HG03135 (cell line): ENCODE data around the gene GKAP1.
"Not testable (repeated sequence)": the region's sequence is repeated elsewhere in the genome, so short reads cannot be mapped to it uniquely, and the experiment has no call there.

ENCODE experiments used
- ATAC-seq: cut with Tn5 transposase; IDR thresholded peaks from one replicate; pipeline ENCODE4 v1.9.1; 2021; ENCODE audit warnings: mild to moderate bottlenecking, moderate library complexity; ENCODE audit not compliant: unreplicated experiment

GKAP1 gene

DNA sequence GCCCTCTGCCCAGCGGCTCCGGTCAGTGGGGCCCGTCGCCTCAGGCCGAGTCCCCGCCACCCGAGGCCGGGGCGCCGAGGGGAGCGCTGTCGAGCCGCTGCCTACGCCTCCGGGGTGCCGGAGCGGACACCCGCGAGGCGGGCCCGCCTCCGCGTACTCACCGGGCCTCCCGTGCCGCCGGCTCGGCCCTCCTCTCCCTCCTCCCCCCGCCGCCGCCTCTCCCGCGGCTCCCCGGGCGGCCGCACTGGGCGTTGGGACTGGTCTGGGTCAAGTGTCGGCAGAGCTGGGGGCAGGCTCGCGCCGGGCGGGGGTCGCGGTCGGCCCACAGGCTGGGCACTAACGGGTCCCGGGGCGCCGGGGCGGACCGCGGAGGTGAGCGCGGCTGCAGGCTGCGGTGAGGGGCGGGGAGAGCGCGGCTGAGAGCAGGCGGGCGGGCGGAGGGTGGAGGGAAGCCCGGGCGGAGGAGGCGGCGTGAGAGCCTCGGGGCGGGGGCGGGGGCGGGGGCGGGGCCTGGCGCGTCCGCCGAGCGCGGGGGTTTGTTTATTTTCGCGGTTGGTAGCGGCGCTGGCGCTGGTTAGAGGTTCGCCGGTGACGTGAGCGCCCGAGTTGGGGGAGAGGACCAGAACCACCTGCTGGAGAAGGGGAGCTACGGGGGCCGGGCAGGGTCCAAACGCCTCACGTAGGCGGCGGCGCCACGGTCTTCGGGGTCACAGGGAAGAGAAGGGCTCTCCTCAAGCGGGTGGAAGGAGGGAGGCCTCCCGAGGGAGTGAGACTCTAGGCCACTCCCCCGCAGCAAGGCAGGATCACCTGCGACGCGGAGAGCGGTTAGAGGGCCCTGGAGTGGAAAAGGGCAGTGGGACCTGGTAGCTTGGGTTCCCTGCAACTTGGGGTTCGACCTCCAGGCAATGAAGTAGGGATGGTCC lies at the start of gene GKAP1:
Gene GKAP1 (minus strand): TSS at position 414 of the 923 bp plus-strand sequence. CDS start 11,252 bp downstream, outside the sequence.
- peak; percentile 80 for ATAC-seq

DNA sequence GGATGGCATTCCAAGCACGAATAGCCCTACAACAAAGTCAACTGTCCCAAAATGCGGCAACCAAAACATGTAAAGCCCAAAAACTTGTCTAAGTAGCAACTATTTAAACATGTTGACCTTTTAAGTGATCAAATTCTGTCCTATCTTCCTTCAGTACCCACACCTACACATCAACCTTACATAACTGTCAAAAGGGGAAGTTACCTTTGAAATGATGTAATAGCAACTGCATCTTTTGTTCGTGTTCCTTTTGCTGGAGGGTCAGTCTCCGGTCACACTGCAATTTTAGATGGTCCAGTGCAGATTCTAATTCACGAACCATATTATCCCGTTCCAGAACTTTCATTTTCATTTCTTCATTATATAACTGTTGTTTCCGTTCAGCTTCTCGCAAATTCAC lies 32.3 kb upstream of the GKAP1 start:
- ATAC-seq: not testable (repeated sequence)

- not testable (repeated sequence) for ATAC-seq
These were observed 19.6 kb upstream of the GKAP1 start for GRCh38 chr9:83837070-83837643.

- ATAC-seq: not testable (repeated sequence)
These were observed 13.0 kb upstream of the GKAP1 start for GRCh38 chr9:83830426-83831071.

DNA sequence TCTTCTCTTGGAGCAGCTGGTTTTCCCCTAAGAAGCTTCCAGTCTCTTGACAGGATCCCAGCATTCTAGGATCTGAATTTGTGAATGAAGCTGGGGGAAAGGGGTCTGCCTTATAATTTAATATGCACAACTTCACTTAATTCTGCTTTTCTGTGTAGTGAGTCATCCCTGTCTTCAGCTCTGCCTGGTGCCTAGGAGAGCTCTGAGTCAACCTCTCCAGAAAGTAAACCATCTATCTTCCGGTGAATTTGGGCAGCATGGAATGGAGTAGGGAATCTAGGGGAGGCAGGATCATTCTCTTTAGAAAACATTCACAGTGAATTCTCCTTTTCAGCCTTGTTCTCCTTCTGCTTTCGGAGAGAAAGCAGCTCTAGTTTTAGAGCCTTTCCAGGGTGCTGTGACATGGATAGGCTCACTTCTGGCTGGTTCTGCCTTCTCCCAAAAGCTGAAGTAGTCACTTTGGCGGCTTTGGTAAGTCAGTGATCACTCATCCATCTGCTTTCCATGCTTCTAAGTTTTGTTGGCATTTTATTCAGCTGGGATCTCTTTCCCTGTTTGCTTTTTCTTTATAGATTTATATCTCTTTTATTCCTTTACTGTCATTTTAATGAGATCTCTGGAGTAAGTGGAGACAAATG lies 7.5 kb upstream of the GKAP1 start:
- ATAC-seq: not testable (repeated sequence)

DNA sequence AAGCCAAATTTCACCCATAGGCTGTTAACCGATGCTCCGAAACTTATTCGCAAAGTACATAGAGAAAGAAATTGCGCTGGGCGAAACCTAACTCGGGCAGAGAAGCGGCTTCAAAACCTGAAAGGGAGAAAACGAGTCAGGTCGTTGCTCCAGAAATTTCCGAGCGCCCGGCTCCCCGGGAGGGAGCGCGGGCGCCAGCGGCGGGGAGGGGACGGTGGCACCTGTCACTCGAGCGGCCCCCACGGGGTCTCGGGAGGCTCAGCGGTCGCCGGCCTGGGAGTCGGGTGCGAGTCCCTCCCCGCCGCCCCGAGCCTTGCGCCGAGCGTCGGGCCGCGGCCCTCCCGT lies 586 bp downstream of the GKAP1 start:
- not testable (repeated sequence) for ATAC-seq

DNA sequence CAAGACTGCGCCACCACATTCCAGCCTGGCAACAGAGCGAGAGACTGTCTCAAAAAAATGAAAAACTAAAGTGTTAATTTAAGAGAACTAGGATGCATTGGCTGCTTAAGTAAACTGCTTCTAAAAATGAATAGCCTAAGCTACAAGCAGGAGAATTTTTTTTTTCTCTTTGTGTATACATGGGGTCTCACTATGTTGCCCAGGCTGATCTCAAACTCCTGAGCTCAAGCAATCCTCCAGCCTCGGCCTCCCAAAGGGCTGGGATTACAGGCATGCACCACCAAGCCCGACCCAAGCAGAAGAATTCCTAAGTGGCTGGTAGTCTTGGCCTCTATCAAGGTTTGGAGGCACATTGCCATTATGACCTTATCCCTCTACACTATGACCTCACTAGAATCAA lies 2.4 kb downstream of the GKAP1 start:
- not testable (repeated sequence) for ATAC-seq

- ATAC-seq: not testable (repeated sequence)
These were observed 8.4 kb downstream of the GKAP1 start for GRCh38 chr9:83809213-83809612.

DNA sequence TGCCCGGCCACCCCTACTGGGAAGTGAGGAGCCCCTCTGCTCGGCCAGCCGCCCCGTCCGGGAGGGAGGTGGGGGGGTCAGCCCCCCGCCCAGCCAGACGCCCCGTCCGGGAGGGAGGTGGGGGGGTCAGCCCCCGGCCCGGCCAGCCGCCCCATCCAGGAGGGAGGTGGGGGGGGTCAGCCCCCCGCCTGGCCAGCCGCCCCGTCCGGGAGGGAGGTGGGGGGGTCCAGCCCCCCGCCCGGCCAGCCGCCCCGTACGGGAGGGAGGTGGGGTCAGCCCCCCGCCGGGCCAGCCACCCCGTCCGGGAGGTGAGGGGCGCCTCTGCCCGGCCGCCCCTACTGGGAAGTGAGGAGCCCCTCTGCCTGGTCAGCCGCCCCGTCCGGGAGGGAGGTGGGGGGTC lies 13.1 kb downstream of the GKAP1 start:
- not testable (repeated sequence) for ATAC-seq

GRCh38 chr9:83803941-83804340 lies 13.6 kb downstream of the GKAP1 start:
- ATAC-seq: not testable (repeated sequence)

GRCh38 chr9:83800236-83801033 lies 17.1 kb downstream of the GKAP1 start:
- no peak for ATAC-seq

DNA sequence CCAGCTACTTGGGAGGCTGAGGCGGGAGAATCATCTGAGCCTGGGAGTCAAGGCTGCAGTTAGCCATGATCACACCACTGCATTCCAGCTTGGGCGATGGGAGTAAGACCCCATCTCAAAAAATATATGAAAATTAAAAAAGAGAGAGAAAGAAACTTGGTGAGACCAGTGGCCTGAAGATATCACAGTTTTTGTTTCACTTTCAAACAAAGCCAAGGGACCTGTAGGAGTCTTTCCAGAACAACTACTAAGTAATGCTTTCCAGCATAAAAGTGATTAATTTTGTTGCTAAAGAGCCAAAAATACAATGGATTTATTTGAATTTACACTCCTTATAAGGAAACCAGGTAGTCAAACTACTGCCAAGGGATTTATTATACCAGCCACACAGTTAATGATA lies 23.5 kb downstream of the GKAP1 start:
- ATAC-seq: no peak

DNA sequence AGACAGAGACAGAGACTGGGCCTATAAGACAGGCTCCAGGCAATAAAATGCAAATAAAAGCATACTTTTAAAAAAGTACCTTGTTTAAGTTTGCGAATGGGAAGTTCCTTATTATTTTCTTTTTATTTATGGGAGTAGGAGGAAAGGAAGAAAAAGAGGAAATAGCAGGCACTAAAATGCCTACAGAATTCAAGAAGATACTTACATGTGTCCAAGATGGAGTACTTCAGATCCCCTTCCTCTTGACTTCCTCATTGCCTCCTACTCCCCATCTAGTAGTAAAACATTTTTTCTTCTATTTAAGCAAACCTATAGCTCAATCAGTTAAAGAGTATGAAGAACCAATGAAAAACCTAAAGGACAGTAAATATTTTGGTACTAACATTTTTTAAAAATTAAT lies 24.8 kb downstream of the GKAP1 start:
- no peak for ATAC-seq

DNA sequence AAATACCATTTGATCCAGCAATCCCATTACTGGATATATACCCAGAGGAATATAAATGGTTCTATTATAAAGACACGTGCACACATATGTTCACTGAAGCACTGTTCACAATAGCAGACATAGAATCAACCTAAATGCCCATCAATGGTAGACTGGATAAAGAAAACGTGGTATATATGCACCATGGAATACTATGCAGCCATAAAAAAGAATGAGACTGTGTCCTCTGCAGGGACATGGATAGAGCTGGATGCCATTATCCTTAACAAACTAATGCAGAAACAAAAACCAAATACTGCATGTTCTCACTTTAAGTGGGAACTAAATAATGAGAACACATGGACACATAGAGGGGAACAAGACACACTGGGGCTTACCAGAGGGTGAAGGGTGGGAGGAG lies 39.4 kb downstream of the GKAP1 start:
- no peak for ATAC-seq

DNA sequence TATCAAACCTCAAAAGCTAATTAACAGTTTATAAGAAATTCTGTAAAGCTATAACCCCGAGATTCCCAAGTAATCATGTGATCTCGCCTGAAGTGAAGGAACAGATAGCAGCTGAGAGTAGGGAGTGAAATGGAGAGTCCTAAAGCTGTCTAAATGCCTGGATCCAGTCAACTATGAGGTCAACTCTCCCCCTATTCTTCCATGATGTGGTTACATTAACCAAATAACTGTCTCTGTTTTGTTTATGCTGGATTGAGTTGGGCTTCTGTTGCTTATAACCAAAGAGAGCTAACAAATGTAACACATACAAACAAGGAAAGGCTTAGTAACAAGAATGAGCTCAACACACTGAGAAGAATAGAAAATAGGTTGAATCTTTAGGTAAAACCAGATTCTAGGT lies 41.6 kb downstream of the GKAP1 start:
- ATAC-seq: no peak

GRCh38 chr9:83772860-83773259 lies 44.7 kb downstream of the GKAP1 start:
- ATAC-seq: no peak

- no peak for ATAC-seq
These were observed 52.2 kb downstream of the GKAP1 start for GRCh38 chr9:83765376-83765775.

DNA sequence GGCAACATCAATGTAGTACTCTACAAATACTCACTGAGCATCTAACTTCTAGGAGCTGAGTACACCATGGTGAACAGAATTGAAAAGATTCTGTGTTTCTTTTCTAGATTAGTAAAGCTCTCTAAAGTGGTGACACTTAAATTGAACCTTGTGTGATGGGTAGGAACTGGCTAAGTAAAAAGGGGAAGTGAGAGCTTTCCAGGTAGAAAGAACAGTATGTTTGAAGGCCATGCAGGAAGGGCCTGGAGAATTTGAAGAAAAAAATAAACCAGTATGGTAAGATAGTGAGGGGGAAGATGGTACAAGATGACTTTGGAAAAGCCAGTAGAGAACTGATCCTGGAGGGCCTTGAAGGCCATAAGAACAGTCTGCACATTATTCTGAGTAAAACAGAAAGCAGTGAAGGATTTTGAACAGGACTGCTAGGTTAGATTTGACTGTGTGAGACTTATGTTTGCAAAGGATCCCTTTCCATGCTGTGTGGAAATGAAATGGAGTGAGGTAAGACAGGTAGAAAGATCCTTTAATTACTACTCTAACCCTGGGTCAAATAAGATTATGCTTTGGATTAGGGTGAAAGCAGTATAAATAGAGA lies 63.1 kb downstream of the GKAP1 start:
- ATAC-seq: peak; percentile 85

DNA sequence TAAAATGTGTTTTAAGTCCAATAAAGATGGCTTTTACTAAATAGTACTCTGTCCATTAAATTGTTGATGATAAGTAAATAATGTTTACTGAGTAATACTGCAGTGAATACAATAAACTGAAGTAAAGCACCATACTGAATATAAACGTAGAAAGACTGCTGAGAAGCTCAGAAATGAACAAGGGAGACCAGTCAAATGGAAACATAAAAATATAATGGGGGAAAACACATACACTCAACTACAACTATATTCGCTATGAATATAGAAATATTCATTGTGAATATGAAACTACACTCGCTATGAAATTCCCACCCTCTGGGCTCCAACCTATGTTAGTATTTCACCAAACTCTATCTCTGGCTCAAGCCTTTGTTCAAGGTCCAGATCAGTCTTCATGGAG lies 67.9 kb downstream of the GKAP1 start:
- no peak for ATAC-seq

- ATAC-seq: no peak
These were observed 73.4 kb downstream of the GKAP1 start for GRCh38 chr9:83744206-83744605.
